Measurements from ENCODE around the gene TMEM62.

- no peak for TF ChIP-seq CTCF (IDR thresholded peaks at IDR 0.05; ENCODE audit: low read depth, low read length)
- no peak for TF ChIP-seq POLR2A (IDR thresholded peaks at IDR 0.05; ENCODE audit: extremely low read depth, insufficient read length)
- no peak for TF ChIP-seq MAX (IDR thresholded peaks at IDR 0.05; ENCODE audit: low read depth, low read length)
Observed at GRCh38 chr15:43143203-43143941, 10.0 kb downstream of the TMEM62 start.

Measured in NB4 (cell line).